DOHH2 (cell line): ENCODE data around the gene STPG1.

Experiments used
- CTCF ChIP-seq: fragments of 200-600 bp; sonication (generic); IDR thresholded peaks from one replicate; pipeline ENCODE4 v1.5.1; 2014; ENCODE audit warnings: antibody characterized with exemption, mild to moderate bottlenecking, low read depth, low read length; ENCODE audit not compliant: poor library complexity, severe bottlenecking
- EZH2phosphoT487 ChIP-seq: fragments of 200-600 bp; sonication (generic); IDR thresholded peaks from 2 replicates; pipeline ENCODE4 v1.6.1; 2017; ENCODE audit warnings: borderline replicate concordance, mild to moderate bottlenecking, antibody characterized with exemption, low read length, moderate library complexity, mixed read lengths

GRCh38 chr1:24369199-24369598, 44.4 kb downstream of the STPG1 start:
- TF ChIP-seq CTCF: no peak
- no peak for TF ChIP-seq EZH2phosphoT487
